Liver (tissue), 3 donors: ENCODE results near the gene CACNA1D.

Experiments used
- EGR1 ChIP-seq, 2 donors: IDR thresholded peaks; 2 replicates each; pipeline ENCODE4 v1.6.1; 2016 to 2018; ENCODE audit warnings: antibody characterized with exemption in 2 of 2, low read depth in 2 of 2
- FOXA1 ChIP-seq: IDR thresholded peaks from 2 replicates; pipeline ENCODE4 v1.6.1; 2016; ENCODE audit warnings: antibody characterized with exemption
- GABPA ChIP-seq, 2 donors: IDR thresholded peaks in 1 of 2; conservative IDR thresholded peaks in 1 of 2; 2 replicates each; pipeline ENCODE4 v1.6.1; 2016; ENCODE audit warnings: antibody characterized with exemption in 2 of 2, mild to moderate bottlenecking in 1 of 2, moderate library complexity in 1 of 2
- HNF4G ChIP-seq: IDR thresholded peaks from 2 replicates; pipeline ENCODE4 v1.6.1; 2016; ENCODE audit warnings: antibody characterized with exemption
- JUND ChIP-seq, 2 donors: IDR thresholded peaks; 2 replicates each; pipeline ENCODE4 v1.6.1; 2016; ENCODE audit warnings: antibody characterized with exemption in 2 of 2
- MAX ChIP-seq: IDR thresholded peaks from 2 replicates; pipeline ENCODE4 v1.6.1; 2016; ENCODE audit warnings: antibody characterized with exemption
- YY1 ChIP-seq: IDR thresholded peaks from 2 replicates; pipeline ENCODE4 v1.6.1; 2016; ENCODE audit warnings: antibody characterized with exemption, mild to moderate bottlenecking
- TF ChIP-seq, protein P1 (sequence below): fragments of 150-350 bp; IDR thresholded peaks from 2 replicates; pipeline ENCODE4 v1.5.1; 2017; ENCODE audit warnings: improper control_type of control experiment, low read depth, low read length; ENCODE audit not compliant: missing input control
- TF ChIP-seq, protein P2 (sequence below): IDR thresholded peaks from 2 replicates; pipeline ENCODE4 v1.6.1; 2016; ENCODE audit warnings: antibody characterized with exemption, mild to moderate bottlenecking
- donor health status: healthy.
- donor health status: healthy.

DNA sequence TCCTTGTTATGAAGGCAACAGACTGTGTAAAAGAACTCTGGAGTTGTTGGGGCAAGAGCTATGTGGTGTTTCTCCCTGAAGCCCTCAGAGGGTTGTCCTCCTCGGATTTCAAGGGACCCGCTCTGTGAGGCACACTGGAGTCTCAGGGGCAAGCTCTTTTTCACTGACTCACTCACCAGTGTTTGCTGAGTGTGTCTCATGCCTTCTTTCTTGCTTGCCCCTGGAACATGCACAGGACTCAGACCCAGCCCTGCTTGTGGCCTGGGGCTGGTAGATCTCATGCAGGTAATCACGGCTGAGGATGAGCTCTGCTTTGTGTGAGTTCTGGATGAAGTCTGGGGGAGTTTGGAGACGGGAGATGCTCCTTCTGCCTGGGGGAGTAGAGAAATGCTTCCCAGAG is 93.7 kb downstream of the CACNA1D start:
- no peak for TF ChIP-seq GABPA (IDR thresholded peaks at IDR 0.05 in 1 of 2, conservative IDR thresholded peaks at IDR 0.05 in 1 of 2)
- no peak for TF ChIP-seq EGR1 (IDR thresholded peaks at IDR 0.05; ENCODE audit: low read depth in 2 of 2)
- TF ChIP-seq HNF4G, result no peak
- TF ChIP-seq, protein P1, sequence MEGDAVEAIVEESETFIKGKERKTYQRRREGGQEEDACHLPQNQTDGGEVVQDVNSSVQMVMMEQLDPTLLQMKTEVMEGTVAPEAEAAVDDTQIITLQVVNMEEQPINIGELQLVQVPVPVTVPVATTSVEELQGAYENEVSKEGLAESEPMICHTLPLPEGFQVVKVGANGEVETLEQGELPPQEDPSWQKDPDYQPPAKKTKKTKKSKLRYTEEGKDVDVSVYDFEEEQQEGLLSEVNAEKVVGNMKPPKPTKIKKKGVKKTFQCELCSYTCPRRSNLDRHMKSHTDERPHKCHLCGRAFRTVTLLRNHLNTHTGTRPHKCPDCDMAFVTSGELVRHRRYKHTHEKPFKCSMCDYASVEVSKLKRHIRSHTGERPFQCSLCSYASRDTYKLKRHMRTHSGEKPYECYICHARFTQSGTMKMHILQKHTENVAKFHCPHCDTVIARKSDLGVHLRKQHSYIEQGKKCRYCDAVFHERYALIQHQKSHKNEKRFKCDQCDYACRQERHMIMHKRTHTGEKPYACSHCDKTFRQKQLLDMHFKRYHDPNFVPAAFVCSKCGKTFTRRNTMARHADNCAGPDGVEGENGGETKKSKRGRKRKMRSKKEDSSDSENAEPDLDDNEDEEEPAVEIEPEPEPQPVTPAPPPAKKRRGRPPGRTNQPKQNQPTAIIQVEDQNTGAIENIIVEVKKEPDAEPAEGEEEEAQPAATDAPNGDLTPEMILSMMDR, result no peak
- no peak for TF ChIP-seq MAX
- TF ChIP-seq YY1, result no peak
- TF ChIP-seq, protein P2, sequence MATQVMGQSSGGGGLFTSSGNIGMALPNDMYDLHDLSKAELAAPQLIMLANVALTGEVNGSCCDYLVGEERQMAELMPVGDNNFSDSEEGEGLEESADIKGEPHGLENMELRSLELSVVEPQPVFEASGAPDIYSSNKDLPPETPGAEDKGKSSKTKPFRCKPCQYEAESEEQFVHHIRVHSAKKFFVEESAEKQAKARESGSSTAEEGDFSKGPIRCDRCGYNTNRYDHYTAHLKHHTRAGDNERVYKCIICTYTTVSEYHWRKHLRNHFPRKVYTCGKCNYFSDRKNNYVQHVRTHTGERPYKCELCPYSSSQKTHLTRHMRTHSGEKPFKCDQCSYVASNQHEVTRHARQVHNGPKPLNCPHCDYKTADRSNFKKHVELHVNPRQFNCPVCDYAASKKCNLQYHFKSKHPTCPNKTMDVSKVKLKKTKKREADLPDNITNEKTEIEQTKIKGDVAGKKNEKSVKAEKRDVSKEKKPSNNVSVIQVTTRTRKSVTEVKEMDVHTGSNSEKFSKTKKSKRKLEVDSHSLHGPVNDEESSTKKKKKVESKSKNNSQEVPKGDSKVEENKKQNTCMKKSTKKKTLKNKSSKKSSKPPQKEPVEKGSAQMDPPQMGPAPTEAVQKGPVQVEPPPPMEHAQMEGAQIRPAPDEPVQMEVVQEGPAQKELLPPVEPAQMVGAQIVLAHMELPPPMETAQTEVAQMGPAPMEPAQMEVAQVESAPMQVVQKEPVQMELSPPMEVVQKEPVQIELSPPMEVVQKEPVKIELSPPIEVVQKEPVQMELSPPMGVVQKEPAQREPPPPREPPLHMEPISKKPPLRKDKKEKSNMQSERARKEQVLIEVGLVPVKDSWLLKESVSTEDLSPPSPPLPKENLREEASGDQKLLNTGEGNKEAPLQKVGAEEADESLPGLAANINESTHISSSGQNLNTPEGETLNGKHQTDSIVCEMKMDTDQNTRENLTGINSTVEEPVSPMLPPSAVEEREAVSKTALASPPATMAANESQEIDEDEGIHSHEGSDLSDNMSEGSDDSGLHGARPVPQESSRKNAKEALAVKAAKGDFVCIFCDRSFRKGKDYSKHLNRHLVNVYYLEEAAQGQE, result no peak
- TF ChIP-seq JUND (IDR thresholded peaks at IDR 0.05), result no peak
- TF ChIP-seq FOXA1, result no peak
